SK-N-SH treated with all-trans-retinoic acid at 6 μM for 48 hours (cell line): Measurements from ENCODE around the gene FAF2.

Source experiments
- ARNTL ChIP-seq: fragments of 450-650 bp; formaldehyde crosslinking; IDR thresholded peaks from 2 replicates; pipeline ENCODE4 v1.5.0; 2020; ENCODE audit warnings: low read depth, mild to moderate bottlenecking, moderate library complexity, borderline replicate concordance
- CSDC2 ChIP-seq: fragments of 250-450 bp; sonication (Bioruptor Pico); IDR thresholded peaks from 2 replicates; pipeline ENCODE4 v1.5.0; 2020; ENCODE audit warnings: mild to moderate bottlenecking, moderate library complexity
- ISL1 ChIP-seq: fragments of 250-450 bp; sonication (Bioruptor Pico); IDR thresholded peaks from 2 replicates; pipeline ENCODE4 v2.1.2; 2022; ENCODE audit warnings: mild to moderate bottlenecking, moderate library complexity
- OSR1 ChIP-seq: fragments of 250-450 bp; sonication (Bioruptor Pico); IDR thresholded peaks from 2 replicates; pipeline ENCODE4 v1.8.0; 2022; ENCODE audit warnings: moderate library complexity, mild to moderate bottlenecking, inconsistent platforms
- RARB ChIP-seq: fragments of 250-450 bp; sonication (Bioruptor Pico); IDR thresholded peaks from 2 replicates; pipeline ENCODE4 v1.8.0; 2021; ENCODE audit warnings: mild to moderate bottlenecking, moderate library complexity
- TCF4 ChIP-seq: fragments of 250-450 bp; sonication (Bioruptor Pico); IDR thresholded peaks from 2 replicates; pipeline ENCODE4 v1.8.0; 2021; ENCODE audit warnings: mild to moderate bottlenecking, moderate library complexity, borderline replicate concordance
- TOX ChIP-seq: fragments of 250-450 bp; sonication (Bioruptor Pico); IDR thresholded peaks from 2 replicates; pipeline ENCODE4 v1.8.0; 2021; ENCODE audit warnings: mild to moderate bottlenecking, moderate library complexity, borderline replicate concordance
- ZFP3 ChIP-seq: fragments of 250-450 bp; sonication (Bioruptor Pico); IDR thresholded peaks from 2 replicates; pipeline ENCODE4 v1.5.0; 2020; ENCODE audit warnings: mild to moderate bottlenecking, moderate library complexity
- ZFP30 ChIP-seq: fragments of 450-650 bp; formaldehyde crosslinking; IDR thresholded peaks from 2 replicates; pipeline ENCODE4 v1.5.0; 2022; ENCODE audit warnings: mild to moderate bottlenecking, moderate library complexity
- TF ChIP-seq, protein P1 (sequence below): fragments of 250-450 bp; sonication (Bioruptor Pico); IDR thresholded peaks from 2 replicates; pipeline ENCODE4 v1.8.0; 2020; ENCODE audit warnings: mild to moderate bottlenecking, moderate library complexity, borderline replicate concordance
- TF ChIP-seq, protein P2 (sequence below): fragments of 250-450 bp; sonication (Bioruptor Pico); IDR thresholded peaks from 2 replicates; pipeline ENCODE4 v1.5.1; 2020; ENCODE audit warnings: low read depth, mild to moderate bottlenecking, moderate library complexity
- TF ChIP-seq, protein P3 (sequence below): fragments of 250-450 bp; sonication (Bioruptor Pico); IDR thresholded peaks from 2 replicates; pipeline ENCODE4 v1.5.0; 2020; ENCODE audit warnings: mild to moderate bottlenecking, moderate library complexity

DNA sequence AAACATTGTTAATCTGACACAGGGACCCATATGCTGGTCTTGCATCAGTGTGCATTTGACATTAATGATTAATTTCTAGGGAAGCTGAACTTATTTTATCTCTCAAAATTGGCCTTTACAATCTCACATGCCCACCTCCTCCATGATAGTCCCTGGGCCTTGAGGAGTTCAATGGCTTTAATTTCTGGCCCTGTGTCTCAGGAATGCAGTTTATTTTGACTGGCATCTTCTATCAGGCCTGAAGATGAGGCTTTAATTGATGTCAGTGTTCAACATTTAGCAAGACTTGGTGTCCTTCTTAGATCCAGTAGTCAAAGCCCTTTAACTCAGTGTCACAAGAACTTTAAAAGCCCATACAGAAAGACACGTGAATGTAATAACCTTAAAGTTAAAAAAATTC, 21.3 kb upstream of the FAF2 start:
- TF ChIP-seq ARNTL (CRISPR knock-in tag) (no peak), ZFP3 (CRISPR knock-in tag) (no peak), ISL1 (CRISPR knock-in tag) (no peak), RARB (CRISPR knock-in tag) (no peak), TCF4 (CRISPR knock-in tag) (no peak), ZFP30 (CRISPR knock-in tag) (no peak), CSDC2 (CRISPR knock-in tag) (no peak), OSR1 (CRISPR knock-in tag) (no peak), TOX (no peak)
- TF ChIP-seq, protein P1, sequence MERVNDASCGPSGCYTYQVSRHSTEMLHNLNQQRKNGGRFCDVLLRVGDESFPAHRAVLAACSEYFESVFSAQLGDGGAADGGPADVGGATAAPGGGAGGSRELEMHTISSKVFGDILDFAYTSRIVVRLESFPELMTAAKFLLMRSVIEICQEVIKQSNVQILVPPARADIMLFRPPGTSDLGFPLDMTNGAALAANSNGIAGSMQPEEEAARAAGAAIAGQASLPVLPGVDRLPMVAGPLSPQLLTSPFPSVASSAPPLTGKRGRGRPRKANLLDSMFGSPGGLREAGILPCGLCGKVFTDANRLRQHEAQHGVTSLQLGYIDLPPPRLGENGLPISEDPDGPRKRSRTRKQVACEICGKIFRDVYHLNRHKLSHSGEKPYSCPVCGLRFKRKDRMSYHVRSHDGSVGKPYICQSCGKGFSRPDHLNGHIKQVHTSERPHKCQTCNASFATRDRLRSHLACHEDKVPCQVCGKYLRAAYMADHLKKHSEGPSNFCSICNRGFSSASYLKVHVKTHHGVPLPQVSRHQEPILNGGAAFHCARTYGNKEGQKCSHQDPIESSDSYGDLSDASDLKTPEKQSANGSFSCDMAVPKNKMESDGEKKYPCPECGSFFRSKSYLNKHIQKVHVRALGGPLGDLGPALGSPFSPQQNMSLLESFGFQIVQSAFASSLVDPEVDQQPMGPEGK, result no peak
- TF ChIP-seq, protein P2, sequence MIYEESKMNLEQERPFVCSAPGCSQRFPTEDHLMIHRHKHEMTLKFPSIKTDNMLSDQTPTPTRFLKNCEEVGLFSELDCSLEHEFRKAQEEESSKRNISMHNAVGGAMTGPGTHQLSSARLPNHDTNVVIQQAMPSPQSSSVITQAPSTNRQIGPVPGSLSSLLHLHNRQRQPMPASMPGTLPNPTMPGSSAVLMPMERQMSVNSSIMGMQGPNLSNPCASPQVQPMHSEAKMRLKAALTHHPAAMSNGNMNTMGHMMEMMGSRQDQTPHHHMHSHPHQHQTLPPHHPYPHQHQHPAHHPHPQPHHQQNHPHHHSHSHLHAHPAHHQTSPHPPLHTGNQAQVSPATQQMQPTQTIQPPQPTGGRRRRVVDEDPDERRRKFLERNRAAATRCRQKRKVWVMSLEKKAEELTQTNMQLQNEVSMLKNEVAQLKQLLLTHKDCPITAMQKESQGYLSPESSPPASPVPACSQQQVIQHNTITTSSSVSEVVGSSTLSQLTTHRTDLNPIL (CRISPR knock-in tag), result no peak
- TF ChIP-seq, protein P3, sequence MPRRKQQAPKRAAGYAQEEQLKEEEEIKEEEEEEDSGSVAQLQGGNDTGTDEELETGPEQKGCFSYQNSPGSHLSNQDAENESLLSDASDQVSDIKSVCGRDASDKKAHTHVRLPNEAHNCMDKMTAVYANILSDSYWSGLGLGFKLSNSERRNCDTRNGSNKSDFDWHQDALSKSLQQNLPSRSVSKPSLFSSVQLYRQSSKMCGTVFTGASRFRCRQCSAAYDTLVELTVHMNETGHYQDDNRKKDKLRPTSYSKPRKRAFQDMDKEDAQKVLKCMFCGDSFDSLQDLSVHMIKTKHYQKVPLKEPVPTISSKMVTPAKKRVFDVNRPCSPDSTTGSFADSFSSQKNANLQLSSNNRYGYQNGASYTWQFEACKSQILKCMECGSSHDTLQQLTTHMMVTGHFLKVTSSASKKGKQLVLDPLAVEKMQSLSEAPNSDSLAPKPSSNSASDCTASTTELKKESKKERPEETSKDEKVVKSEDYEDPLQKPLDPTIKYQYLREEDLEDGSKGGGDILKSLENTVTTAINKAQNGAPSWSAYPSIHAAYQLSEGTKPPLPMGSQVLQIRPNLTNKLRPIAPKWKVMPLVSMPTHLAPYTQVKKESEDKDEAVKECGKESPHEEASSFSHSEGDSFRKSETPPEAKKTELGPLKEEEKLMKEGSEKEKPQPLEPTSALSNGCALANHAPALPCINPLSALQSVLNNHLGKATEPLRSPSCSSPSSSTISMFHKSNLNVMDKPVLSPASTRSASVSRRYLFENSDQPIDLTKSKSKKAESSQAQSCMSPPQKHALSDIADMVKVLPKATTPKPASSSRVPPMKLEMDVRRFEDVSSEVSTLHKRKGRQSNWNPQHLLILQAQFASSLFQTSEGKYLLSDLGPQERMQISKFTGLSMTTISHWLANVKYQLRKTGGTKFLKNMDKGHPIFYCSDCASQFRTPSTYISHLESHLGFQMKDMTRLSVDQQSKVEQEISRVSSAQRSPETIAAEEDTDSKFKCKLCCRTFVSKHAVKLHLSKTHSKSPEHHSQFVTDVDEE (CRISPR knock-in tag), result no peak
